Stimulated activated CD4-positive, alpha-beta T cell treated with anti-CD3 and anti-CD28 coated beads, Interleukin-4, amount 100 ng/mL, for 24 hours (primary cell): ENCODE data around the gene PRKAB2.
A peak's percentile ranks its signal among the peaks of the same experiment; 100 is the strongest.
"Not testable (repeated sequence)": the region's sequence is repeated elsewhere in the genome, so short reads cannot be mapped to it uniquely, and the experiment has no call there.

ENCODE experiments used
- DNase-seq: peaks from one replicate; pipeline ENCODE4 v3.0.0-alpha.2; 2020

Gene PRKAB2, protein sequence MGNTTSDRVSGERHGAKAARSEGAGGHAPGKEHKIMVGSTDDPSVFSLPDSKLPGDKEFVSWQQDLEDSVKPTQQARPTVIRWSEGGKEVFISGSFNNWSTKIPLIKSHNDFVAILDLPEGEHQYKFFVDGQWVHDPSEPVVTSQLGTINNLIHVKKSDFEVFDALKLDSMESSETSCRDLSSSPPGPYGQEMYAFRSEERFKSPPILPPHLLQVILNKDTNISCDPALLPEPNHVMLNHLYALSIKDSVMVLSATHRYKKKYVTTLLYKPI

DNA sequence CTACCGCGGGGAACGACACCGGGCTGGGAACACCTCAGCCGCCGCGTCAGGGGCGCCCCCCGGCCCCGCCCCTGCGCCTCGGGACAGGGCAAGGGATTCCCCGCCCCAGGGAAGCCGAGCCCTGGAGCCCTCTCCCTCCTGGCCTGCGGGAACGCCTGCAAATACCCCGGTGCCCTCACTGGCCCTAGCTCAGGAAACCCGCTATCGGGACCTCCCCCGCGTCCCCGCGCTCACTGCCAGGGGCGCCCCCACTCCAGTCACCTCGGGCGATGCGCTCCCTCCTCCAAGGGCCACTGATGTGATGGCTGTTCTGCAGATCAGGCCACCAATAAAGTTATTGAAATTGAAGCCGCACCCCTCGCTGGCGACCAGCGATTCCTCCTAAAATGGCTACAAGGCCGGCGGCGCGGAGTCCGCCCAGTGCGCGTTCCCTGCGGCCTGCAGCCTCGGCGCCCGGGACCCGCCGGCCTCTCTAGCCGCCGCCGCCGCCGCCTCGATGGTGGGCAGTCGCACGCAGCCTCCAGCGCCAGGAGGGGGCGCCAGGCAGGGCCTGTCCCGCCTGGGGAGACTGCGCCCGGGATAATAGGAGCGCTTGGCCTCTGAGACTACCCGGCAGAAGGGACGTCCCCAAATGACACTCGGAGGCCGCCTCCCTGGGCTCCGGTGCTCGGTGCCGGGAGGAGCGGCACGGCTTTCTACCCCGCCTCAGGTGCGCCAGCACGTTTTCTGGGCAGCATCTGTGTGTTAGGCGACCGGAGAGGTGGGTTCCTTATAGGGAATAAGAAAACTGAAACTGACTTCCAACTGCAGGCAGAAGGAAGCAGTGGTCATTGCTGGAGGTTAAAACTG, at the start of gene PRKAB2:
TSS of gene PRKAB2 (minus strand) at position 303 of the 849 bp plus-strand sequence. CDS start 326 bp downstream, outside the sequence.
- peak; percentile 89 for DNase-seq

- DNase-seq = no peak
Measured at GRCh38 chr1:147218606-147219005, 46.3 kb upstream of the PRKAB2 start.

- no peak for DNase-seq
Measured at GRCh38 chr1:147217141-147217540, 44.9 kb upstream of the PRKAB2 start.

- no peak for DNase-seq
Measured at GRCh38 chr1:147216124-147216523, 43.9 kb upstream of the PRKAB2 start.

GRCh38 chr1:147215540-147215916, 43.3 kb upstream of the PRKAB2 start:
- DNase-seq = no peak

DNA sequence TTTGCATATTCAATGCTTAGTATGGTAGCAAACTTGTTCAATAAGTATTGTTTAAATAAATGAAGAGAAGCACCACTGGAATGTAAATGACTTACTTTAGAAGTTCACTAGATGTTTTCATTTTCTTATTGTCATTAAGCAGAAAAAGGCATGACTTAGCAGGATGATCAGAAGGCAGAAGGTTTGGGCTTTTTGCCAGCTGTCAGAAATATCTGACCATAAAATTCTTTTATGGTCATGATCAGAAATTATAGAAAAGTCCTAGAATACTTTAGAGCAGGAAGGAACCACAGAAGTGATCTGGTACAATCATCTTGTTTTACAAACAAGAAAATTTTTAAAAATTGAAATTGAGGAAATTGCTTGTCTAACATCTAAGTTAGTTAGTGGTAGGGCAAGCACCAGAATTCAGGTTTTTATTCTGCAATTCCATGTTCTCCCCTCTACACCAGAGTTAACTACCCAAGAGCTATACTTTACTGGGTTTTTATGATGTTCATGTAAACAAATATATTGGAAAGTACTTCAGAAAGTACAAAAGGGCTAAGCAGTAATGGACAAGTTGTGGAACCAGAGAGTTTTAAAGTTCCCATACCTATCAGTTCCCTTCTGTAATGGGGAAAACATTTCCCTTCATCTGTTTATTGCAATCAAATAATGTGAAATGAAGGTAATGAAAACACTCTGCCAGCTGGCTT, 42.7 kb upstream of the PRKAB2 start:
- no peak for DNase-seq

DNA sequence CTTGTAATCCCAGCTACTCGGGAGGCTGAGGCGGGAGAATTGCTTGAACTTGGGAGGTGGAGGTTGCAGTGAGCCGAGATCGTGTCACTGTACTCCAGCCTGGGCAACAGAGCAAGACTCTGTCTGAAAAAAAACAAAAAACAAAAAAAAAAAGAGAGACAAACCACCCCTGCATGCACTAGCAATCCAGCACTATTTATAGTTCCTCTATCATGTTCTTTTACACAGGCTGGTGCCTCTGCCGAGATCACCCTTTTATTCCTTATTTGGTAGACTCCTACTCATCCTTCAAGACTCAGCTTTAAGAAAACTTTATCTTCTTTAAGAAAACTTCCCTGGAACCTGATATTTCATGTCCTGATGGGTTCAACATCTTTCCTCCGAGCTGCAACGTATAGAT, 42.1 kb upstream of the PRKAB2 start:
- DNase-seq = no peak

DNA sequence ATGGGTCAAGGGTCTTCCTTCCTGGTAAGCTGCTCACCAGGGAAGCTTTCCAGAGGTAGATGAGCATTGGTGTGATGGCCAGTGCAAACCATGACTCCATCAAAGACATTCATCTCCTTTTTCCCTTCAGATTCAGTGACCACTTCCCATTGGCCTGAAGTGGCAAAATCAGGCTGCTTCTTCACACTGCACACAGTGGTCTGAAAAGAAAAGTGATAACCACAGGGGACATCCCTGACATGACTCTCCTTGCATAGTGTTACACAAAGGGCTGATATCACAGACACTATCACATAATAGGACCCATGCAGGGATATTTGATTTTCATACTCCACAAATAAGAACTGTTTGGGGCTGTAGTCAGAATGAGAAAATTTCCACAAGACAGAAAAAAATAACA, 41.0 kb upstream of the PRKAB2 start:
- DNase-seq = no peak

DNA sequence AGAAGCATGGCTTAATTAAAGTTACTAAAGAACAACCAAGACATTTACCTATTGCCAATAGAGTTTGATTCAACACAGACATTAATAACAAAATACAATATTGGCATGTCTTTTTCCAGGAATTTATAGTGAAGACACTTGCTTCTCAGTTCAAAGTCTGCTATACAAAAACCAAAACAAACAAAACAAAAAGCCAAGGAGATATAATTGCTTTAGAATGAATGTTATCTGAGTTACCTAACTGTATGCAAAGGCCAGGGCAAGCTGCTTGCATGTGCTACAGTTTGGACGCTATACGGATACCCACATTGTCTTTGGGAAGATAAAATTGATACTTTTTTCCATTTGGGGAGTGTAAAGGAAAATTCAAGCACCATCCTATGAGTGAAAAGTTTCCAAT, 39.3 kb upstream of the PRKAB2 start:
- no peak for DNase-seq

- no peak for DNase-seq
Measured at GRCh38 chr1:147210987-147211386, 38.7 kb upstream of the PRKAB2 start.

DNA sequence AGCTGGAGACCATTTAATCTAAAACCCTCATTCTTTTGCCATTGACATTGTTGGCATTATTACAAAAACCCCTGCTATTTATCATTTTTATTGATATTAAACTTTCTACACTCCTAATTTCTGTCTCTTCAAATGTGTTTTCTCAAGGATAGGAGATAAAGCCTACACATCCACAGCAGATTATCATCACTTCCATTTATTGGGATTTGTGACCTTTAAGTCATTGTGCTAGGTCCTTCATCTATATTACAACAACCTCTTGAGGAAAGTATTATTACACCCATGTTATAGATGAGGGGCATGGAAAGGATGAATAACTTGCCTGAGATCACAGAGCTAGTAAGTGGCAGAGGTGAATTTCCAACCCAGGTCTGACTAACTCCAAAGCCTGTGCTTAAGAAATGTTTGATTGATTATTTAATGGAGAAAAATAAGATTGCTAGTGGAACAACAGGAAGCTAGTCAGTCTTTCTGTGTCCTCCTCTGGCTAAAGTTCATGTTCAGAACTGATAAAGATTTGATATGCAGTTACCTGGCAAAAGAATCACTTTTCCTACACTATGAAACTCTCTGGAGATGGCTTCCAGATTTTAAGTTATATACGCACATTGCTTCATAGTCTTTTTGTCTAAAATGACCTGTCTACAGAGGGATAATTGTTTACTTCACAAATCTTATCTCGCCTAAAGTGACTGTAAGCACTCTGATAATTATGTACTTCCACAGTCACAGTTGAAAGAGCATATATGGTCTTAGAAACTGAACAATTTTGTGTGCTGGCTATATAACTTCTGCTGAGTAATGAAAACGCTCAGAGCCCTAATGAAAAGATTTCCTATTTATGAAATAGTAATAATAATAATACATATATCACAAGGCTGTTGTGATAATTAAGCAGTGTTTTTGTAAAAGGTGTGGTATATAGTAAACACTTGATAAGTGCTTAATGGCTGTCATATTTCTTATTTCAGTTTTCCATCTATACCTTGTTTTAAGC, 37.9 kb upstream of the PRKAB2 start:
- no peak for DNase-seq

DNA sequence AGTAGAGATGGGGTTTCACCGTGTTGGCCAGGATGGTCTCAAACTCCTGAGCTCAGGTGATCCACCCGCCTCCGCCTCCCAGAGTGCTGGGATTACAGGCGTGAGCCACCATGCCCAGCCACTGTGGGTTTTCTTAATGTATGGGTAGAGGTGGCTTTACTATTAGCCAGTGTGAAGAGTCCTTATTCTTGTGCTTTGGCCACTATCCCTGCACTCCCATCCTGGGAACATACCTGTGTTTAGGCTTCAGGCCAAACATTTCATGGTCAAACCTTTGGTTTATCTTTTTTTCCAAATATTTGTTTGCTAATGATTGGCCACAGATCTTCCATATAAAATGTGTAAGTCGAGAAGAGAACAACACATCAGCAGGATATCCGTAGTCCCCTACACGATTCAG, 36.3 kb upstream of the PRKAB2 start:
- DNase-seq = no peak

DNA sequence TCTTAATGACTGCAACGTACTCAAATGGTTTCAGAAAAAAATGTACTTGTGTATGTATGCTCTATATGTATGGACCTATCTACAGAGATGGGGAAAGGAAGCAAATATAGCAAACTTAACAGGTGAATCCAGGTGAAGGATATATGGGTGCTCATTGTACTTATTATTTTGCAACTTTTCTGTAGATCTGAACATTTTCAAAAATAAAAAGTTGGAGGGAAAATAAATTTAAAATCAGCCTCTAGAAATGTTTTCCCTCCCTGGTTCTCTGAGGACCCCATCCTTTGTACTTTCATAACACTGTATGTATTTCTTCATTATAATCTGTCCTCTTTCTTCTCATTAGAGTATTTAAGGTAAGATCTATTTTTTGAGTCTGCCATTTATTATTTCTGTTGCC, 34.9 kb upstream of the PRKAB2 start:
- no peak for DNase-seq

DNA sequence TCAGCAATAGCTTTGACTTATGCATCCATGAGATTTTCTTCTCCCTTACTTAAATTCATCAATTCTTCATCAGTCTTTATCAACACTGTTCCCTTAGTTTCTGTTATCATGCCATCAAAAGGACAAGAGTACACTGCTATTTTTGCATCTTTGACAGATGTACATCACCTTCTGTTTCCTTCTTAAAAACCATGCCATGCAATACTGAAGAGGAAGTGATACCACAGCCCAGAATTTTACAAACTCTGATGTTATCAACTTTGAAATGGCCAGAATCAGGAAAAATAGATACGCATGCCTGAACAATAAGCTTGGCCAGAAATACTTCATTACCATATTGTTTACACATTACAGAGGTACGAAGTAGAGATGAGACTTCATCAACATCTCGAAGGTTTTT, 31.8 kb upstream of the PRKAB2 start:
- no peak for DNase-seq

- DNase-seq = no peak
Measured at GRCh38 chr1:147202576-147202975, 30.3 kb upstream of the PRKAB2 start.

- DNase-seq = no peak
Measured at GRCh38 chr1:147201786-147202185, 29.5 kb upstream of the PRKAB2 start.

GRCh38 chr1:147201276-147201675, 29.0 kb upstream of the PRKAB2 start:
- no peak for DNase-seq

GRCh38 chr1:147197324-147197723, 25.1 kb upstream of the PRKAB2 start:
- not testable (repeated sequence) for DNase-seq

DNA sequence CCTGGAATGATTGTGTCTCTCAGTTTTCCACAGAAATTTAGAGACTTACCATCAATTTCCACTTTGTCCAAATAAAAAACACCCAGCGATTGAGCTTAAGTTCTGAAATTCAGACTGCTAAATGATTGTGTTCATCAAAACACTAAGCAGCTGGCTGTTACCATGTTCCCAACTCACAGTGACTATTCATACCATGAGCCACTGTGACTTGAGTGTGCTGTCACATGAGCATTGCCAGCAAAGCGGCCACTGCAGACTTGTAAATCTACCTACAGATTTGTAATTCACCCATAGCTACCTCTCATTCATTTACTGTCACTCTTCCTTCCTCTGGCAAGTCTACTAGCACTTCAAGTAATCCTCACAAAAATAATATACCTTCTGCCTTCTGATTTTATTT, 17.2 kb upstream of the PRKAB2 start:
- DNase-seq = no peak

GRCh38 chr1:147185432-147185831, 13.2 kb upstream of the PRKAB2 start:
- no peak for DNase-seq

GRCh38 chr1:147177611-147178380, 5.5 kb upstream of the PRKAB2 start:
- DNase-seq = no peak
